HG02943 (cell line): ENCODE results near the gene HSPB2.
"Not testable (repeated sequence)": the region's sequence is repeated elsewhere in the genome, so short reads cannot be mapped to it uniquely, and the experiment has no call there.

Experiments
- ATAC-seq: cut with Tn5 transposase; IDR thresholded peaks from one replicate; pipeline ENCODE4 v1.9.1; 2021; ENCODE audit warnings: mild to moderate bottlenecking, low read depth, moderate library complexity; ENCODE audit not compliant: unreplicated experiment

Gene HSPB2, protein sequence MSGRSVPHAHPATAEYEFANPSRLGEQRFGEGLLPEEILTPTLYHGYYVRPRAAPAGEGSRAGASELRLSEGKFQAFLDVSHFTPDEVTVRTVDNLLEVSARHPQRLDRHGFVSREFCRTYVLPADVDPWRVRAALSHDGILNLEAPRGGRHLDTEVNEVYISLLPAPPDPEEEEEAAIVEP

DNA sequence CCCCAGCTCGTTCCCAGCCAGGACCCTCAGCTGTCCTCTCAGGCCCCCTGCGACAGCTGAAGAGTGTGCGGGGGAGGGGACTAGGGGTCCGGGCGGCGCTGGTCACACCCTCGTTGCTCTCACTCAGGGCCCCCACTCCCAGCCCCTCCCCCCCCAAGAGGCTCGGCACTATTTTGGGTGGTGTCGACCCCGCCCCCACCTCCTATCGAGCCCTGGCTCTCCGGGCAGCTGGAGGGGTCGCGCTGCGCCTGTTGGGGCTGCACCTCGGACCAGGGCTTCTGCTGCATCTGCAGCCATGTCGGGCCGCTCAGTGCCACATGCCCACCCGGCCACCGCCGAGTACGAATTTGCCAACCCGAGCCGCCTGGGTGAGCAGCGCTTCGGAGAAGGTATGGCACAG lies at the start of gene HSPB2:
Gene HSPB2, plus strand, starts transcription at position 200 of the 400 bp plus-strand sequence. Its CDS starts 96 bp downstream, at position 296.
- no peak for ATAC-seq

DNA sequence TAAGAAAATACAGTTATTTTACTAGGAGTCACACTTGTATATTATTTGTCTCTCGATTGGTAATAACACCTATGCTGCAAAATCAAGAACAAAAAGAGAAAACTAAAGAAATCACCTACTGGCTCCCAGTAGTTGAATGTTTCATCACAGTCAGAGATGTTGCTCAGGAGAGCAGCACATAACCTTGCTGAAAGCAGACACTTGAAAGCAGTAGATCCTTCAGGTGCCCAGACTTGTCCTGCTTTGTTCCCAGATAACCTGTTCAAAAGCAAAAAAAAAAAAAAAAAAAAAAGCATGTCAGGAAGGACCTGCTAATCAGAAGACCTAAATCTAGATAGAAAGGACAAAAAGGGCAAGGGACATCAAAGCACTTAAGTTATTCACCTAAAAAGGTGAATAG lies 42.4 kb upstream of the HSPB2 start:
- ATAC-seq = no peak

DNA sequence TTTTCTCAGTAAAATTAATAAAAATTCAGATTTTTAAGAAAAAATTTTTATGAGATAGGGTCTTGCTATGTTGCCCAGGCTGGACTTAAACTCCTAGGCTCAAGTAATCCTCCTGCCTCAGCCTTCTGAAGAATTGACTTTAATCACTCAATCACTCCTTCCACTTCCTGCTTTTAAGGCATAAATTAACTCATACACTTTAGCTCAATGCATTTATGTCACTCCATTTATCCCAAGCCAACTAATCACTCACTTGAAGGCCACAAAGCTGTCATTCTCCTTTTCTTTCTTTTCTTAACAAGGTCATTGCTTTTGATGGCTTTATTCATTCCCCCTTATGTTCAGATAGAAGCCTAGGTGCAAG lies 42.0 kb upstream of the HSPB2 start:
- ATAC-seq = no peak

DNA sequence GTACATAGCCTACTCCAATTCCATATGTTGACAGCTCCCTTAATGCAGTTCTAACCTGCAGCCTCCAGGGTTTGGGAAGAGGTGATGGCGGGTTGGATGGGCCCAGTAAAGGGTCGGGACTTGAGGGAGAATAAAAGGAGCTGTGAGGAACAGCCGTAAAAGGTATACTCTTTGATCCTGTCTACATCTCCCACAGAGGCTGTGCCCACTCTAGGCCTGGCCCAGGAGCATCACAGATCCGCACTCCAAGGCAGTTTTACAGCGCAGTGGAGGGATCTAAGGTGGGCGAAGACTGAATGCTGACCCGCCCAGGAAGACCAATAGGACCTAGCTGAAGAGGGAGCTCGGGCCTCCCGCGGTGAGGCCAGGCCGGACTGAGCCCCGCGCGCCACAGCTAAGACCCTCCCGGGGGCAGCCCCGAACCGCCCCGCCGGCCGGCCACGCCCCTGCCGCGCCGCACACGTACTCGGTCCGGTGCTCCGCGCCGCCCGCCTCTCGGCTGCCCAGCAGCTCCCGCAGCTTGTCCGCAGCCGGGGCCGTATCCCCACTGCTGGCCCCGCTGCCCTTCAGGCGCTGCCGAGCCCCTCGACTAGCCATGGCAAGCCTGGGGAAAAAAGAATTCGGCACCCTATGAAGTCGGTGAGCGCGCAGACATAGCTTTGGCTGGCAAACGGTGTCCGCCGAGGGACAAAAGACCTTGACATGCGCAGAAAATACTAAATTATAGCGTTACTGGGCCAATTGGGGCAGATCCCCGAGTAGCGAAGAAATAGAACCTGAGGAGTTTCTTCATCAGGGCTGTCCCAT lies 41.4 kb upstream of the HSPB2 start, which contains the start of gene ALG9:
Gene ALG9, minus strand, starts transcription at position 696 of the 807 bp plus-strand sequence. Its CDS starts 99 bp downstream, at position 597.
- peak; percentile 82 for ATAC-seq

DNA sequence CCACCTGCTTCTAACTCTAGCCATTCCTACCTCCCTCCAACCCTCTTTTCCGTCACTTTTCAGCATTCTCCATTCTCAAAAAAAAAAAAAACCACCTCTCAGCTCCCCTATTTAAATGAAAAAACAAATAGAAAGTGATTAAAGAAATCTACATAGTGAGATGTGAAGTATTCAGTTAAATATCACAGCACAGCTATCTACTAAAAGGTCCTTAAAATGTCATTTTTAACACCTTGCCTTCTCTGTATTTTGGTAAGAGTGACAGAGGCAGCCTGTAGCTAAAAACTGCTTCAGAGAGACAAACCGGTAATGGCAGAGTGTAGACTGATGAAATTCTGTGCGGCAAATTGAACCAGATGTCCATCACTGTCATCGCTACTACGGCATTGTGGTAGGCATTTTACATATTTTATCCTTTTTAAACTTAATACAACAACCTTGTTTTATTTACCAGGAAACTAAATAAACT lies 40.8 kb upstream of the HSPB2 start:
- ATAC-seq = no peak

DNA sequence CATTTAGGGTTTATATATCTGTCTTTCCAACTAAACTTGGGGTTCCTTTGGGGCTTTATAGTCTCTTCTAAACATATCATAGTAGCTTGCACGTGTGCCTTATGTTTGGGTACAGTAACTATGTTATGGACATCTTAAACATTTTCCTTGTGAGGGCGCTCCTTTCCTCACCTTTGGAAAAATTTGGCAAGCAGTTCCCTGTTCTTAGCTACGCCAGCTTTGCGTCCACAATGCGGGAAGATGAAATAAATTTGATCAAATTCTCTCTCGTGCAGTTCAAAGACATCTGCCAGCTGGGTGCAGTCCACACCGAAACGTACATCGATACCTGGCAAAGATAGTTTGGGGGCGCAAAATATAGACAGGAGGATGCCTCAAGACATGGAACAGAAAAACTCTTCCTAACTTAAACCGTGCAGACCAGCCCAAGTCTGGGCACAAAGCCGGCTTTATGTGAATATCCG lies 34.1 kb upstream of the HSPB2 start:
- ATAC-seq = peak; percentile 21

DNA sequence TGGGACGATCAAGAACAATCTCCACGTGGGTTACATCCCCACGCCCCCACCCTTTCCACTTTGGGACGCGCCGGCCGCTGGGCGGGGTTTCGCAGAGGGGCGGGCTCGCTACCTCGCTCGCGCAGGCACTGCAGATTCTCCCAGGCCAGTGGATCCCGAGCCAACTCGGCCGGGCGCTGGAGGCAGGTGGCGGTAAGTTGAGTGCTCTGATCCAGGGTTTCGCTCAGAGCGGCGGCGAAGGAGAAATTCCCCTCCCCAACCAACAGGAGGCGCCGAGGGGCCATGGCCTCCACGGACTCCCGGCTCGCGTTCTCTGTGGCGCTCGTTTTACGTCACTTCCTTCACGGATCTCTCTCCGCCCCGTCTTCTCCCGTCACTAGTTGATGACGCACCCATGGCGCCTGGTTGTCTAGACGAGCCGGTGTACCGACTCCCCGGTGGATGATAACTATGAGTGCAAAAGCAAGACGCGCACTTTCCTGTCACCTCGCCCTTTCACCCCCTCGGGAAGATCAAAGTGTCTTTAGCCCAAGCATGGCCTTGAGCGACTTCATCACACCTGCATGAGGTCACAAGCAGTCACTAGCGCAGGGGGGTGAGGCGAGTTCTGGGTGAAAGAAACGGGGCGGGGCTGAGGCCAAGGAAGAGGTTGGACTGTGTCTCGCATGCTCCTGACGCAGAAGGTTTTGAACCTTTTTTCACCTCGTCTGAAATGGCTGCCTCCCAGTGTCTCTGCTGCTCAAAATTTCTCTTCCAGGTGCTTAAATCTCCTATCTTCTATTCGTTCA lies 33.5 kb upstream of the HSPB2 start, which contains the start of the genes CFAP68 and FDXACB1:
Gene CFAP68, plus strand, starts transcription at position 693 of the 788 bp plus-strand sequence. Its CDS starts 20 bp downstream, at position 713.
Gene FDXACB1, minus strand, starts transcription at position 317 of the 788 bp plus-strand sequence. Its CDS starts 33 bp downstream, at position 284.
- ATAC-seq = peak; percentile 95

DNA sequence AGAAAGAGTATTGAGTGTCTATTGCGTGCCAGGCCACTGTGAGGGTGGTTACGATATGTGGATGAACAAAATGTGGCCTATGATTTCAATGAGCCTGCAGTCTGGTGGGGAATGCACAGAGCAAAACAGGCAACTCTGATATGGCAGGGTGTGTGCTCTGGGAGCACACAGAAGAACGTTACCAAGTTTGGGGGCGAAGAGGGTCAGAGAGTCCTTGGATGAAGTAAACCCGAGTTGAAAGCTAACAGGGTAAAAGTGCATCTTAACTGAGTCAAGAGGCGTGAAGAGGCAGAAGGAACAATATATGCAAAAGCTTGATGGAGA lies 32.9 kb upstream of the HSPB2 start:
- ATAC-seq = no peak

DNA sequence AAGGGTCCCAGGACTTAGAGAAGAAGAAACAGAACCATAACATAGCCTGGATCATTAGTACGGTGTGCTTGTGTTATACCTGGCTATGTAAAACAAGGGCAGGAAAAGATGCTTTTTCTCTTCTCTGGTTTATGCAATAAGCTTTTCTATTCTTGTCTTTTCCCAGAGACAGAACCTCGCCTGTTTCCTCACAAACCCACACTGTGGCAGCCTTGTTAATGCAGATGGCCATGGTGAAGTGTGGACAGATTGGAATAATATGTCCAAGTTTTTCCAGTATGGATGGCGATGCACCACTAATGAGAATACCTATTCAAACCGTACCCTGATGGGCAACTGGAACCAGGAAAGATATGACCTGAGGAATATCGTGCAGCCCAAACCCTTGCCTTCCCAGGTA lies 30.3 kb upstream of the HSPB2 start:
- no peak for ATAC-seq

DNA sequence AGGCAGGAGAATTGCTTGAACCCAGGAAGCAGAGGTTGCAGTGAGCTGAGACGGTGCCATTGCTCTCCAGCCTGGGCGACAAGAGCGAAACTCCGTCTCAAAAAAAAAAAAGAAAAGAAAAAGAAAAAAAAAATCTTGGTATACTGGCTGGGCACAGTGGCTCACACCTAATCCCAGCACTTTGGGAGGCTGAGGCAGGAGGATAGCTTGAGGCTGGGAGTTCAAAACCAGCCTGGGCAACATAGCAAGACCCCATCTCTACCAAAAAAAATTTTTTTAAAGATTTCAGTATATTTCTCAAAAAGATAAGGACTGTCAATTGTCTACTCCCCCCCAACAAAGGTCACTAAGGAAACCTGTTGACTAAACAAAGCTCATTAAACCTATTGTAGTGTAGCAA lies 27.5 kb upstream of the HSPB2 start:
- not testable (repeated sequence) for ATAC-seq

DNA sequence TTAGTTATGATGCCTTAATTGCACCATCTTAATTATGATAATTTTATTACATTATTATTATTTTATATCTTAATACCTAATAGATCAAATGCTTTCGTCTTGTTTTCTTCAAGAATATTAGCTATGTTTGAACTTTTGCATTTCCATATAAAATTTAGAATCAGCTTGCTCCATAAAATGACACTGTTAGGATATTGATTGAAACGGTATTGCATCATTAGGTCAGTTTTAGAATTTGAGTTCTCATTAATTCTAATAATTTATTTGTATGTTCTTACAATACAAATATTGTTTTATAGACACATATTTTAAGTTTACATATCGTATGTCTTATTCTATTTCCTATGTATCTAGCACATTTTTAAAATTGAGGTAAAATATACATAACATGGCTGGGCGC lies 26.5 kb upstream of the HSPB2 start:
- ATAC-seq = no peak

DNA sequence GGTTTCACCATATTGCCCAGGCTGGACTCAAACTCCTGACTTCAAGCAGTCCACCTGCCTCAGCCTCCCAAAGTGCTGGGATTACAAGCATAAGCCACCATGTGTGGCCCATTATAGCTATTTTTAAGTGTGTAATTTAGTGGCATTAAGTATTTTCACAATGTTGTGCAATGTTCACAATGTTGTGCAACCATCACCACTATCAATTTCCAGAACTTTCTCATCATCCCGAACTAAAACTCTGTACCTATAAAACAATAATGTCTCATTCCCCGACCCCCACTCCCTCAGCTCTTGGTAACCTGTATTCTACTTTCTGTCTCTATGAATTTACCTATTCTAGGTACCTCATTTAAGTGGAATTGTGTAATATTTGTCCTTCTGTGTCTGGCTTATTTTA lies 25.7 kb upstream of the HSPB2 start:
- ATAC-seq = no peak

DNA sequence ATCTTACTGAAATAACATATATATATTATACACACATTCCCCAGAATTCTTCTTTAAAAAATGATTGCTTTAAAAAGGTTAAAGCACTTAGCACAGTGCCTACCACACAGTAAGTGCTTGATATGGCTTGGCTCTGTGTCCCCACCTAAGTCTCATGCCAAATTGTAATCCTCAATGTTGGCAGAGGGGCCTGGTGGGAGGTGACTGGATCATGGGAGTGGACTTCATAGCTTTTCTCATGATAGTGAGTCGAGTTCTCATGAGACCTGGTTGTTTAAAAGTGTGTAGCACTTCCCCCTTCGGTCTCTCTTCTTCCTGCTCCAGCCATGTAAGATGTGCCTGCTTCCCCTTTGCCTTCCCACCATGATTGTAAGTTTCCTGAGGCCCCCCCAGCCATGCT lies 7.1 kb upstream of the HSPB2 start:
- ATAC-seq = no peak

DNA sequence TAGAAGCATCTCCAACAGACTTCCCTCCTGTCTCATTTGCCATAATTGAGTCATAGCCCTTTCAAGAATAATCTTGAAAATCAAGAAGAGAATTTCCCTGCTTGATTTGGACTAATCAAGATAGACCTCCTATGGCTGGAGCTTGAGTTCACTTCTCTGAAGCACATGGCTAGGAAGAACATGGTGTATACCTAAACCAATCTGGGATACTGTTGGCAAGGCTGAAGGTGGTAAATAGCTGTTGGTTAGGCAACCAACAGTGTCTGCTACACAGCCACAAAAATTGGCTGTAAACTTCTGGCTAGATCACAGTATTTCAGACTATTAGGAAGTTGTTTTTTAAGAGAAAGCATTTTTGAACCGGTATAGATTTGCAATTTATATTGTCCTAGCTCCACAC lies 5.9 kb upstream of the HSPB2 start:
- ATAC-seq = no peak

DNA sequence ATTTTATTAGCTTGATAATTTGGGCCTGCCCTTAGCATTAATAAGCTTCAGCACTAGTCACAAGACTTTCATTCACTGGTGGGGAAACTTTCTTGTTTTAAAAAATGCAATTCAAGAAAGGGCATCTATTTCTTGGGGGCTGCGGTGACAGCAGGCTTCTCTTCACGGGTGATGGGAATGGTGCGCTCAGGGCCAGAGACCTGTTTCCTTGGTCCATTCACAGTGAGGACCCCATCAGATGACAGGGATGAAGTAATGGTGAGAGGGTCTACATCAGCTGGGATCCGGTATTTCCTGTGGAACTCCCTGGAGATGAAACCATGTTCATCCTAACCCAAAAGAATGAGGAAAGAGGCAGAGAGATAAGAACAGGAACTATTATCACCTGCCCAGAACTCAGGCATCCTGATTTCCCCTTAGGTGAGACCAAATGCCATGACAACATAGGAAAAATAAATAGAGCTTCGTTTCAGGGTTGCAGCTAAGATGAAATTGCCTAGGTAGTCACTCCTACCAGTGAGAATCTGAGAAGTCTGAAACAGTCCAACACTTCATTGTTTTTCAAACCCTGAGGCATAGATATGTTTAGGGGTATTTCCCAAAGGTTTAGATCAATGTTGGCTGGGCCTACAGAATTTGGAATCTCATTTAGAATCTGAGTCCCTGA lies 3.8 kb upstream of the HSPB2 start:
- no peak for ATAC-seq

DNA sequence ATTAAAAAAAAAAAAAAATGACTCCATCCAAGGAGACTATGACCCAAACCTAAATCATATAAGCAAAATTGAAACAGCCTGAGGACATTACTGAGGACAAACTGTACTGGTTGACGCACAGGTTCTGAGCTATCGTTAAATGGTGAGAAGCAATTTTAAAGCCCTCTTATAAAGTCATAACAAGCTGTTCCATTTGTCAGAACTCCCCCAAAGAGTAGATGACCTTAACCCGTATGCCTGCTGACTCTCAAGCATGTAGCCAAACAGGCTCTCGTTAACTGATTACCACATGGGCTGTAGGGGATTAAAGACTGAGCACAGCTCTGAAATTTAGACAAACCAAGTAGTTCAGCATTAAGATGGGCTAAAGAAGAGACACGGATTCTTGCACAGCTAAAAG lies 3.2 kb upstream of the HSPB2 start:
- no peak for ATAC-seq

DNA sequence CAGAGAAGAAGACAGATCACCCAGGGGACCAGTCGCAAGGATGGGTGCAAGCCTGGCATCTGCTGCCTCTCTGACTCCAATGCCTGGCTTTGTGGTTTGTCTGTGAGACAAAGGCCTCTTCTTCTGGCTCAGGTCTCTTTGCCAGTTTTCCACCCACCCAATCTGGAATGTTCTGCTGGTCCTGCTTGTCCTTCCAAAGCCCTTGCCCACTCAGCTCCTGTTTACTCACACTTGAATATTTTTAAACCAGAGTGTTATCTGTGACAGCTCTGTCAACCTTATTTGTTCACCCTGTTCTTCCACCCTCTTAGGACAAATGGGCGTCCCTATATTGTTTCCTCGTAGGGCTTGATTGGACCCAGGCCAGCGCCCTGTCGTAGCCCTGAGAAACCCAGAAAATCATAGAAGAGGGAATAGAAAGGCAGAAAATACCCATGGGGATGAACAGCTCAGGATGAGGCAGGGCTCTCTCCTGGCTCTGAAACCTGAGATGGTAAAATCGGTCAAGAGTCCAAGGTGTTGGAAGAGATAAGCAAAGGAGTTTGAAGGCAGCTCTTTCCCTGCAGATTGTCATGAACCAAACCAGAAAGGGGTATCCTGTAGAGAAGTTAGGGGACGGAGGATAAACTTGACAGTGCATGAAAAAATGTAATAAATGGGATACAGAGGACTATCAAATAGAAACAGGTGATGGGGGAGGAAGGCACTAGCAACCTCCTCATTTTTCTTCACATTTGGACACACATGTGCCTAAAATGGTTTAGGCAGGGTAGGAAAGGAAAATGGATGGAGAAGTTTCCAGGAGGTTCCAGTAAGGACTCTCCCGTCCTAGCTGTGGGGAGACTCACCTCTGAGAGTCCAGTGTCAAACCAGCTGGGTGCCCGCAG lies 1.6 kb upstream of the HSPB2 start:
- no peak for ATAC-seq

DNA sequence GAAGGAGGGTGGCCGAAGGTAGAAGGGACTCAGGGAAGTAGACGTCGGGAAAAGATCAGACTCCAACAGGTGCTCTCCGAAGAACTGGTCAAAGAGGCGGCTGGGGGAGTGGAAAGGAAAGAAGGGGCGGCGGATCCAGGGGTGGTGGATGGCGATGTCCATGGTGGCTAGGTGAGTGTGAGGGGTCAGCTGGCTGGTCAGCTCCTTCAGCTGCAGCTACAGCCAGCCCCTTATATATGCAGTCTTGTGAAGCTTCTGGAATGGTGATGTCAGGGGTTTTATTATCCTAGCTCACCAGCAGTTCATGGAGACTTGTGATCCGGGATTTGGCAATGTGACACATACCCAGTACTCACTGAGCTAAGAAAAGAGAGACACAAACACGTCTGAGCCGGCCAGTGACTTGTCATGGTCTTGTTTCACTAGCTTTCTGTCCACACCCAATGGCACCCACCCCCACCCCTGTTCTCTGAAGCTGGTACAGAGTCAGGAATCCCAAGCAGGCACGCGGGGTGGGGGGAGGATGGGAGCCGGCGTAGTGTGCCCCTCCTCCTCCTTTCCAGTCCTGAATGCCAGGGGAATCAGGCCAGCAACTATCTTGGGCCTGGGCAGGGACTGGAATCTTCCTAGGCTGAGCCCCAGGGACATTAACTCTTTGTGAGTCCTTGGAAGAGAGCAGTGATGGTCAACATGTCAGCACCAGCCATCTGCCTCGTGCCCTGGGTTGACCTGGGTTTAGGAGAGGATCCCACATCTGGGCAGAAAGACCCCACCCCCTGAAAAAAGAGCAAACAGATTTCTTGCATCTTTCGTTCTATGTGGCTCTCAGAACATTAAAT lies 752 bp upstream of the HSPB2 start, which contains the start of gene CRYAB:
Gene CRYAB, minus strand, starts transcription at position 208 of the 839 bp plus-strand sequence. Its CDS starts 46 bp downstream, at position 162.
- no peak for ATAC-seq
